H1 (cell line): ENCODE results near the gene NDUFB2. TPM values are rescaled to one million over a fixed set of nuclear protein-coding genes. Genes with fewer than 3 reads are reported as not detected.

Experiments
- CTCF ChIA-PET: fragments of 300-600 bp; sonication (Branson Sonifier 250); formaldehyde crosslinking; loops from one replicate; lab custom pipeline; 2021; ENCODE audit not compliant: partially characterized antibody; lab: Charles Lee
- POLR2A ChIA-PET: fragments of 300-600 bp; sonication (Branson Sonifier 250); formaldehyde crosslinking; loops from one replicate; lab custom pipeline; 2021; ENCODE audit warnings: inconsistent platforms; ENCODE audit not compliant: partially characterized antibody; lab: Charles Lee
- DNase-seq, 2 experiments: peaks; one replicate each; pipeline versions ENCODE4 v3.0.0 to v3.0.0-alpha.2; 2010 to 2022; ENCODE audit warnings: low spot score in 2 of 2, low read depth in 1 of 2, mixed read lengths in 1 of 2
- FAIRE-seq: peaks from 2 replicates; lab custom pipeline; 2011; peaks lifted over from hg19 to GRCh38; lab: Jason Lieb, UNC
- H2AFZ ChIP-seq: 2 replicates; pipeline ENCODE4 v1.8.1; 2012; ENCODE audit warnings: low read length, inconsistent platforms
- H2AK5ac ChIP-seq: 2 replicates; pipeline ENCODE4 v1.6.1; 2013; ENCODE audit warnings: low read depth, low read length
- H2BK120ac ChIP-seq: replicated peaks from 2 replicates; pipeline ENCODE3; 2013; ENCODE audit warnings: low read depth, low read length, inconsistent platforms
- H2BK12ac ChIP-seq: 2 replicates; pipeline ENCODE4 v1.6.1; 2013; ENCODE audit warnings: low read depth, low read length
- H2BK15ac ChIP-seq: 2 replicates; pipeline ENCODE4 v1.6.1; 2013; ENCODE audit warnings: low read length
- H2BK20ac ChIP-seq: 2 replicates; pipeline ENCODE4 v1.6.1; 2013; ENCODE audit warnings: low read length
- H2BK5ac ChIP-seq: 2 replicates; pipeline ENCODE4 v1.6.1; 2013; ENCODE audit warnings: low read depth, low read length
- H3K14ac ChIP-seq: 2 replicates; pipeline ENCODE4 v1.6.1; 2013; ENCODE audit warnings: inconsistent platforms; ENCODE audit not compliant: insufficient read length
- H3K18ac ChIP-seq: 2 replicates; pipeline ENCODE4 v1.6.1; 2013; ENCODE audit warnings: low read length; ENCODE audit errors: extremely low read depth
- H3K23ac ChIP-seq: 2 replicates; pipeline ENCODE4 v1.6.1; 2013; ENCODE audit warnings: inconsistent platforms; ENCODE audit not compliant: insufficient read length
- H3K23me2 ChIP-seq: 2 replicates; pipeline ENCODE4 v1.6.1; 2013; ENCODE audit warnings: low read depth, low read length
- H3K27ac ChIP-seq: 2 replicates; pipeline ENCODE4 v1.6.1; 2011; ENCODE audit warnings: low read depth, low read length, inconsistent platforms
- H3K27me3 ChIP-seq, 4 experiments: replicated peaks in 1 of 4; 1 replicate in 1 of 4; 2 replicates in 3 of 4; pipeline versions ENCODE4 v1.6.1 to v1.8.1; 2011 to 2013; ENCODE audit warnings: low read length in 3 of 4, mild to moderate bottlenecking in 3 of 4, inconsistent platforms in 2 of 4, mixed read lengths in 2 of 4, moderate library complexity in 1 of 4; ENCODE audit not compliant: control insufficient read depth in 3 of 4, insufficient read depth in 3 of 4; ENCODE audit errors: extremely low read depth in 1 of 4
- H3K36me3 ChIP-seq, 4 experiments: 2 replicates each; pipeline versions ENCODE4 v1.6.1 to v1.8.1; 2011 to 2013; ENCODE audit warnings: mild to moderate bottlenecking in 4 of 4, low read length in 3 of 4, moderate library complexity in 2 of 4, control low read depth in 1 of 4, inconsistent platforms in 1 of 4; ENCODE audit not compliant: insufficient read depth in 4 of 4, control insufficient read depth in 2 of 4
- H3K4ac ChIP-seq: replicated peaks from 2 replicates; pipeline ENCODE3; 2013; ENCODE audit warnings: low read length, low read depth, mixed read lengths, inconsistent platforms; ENCODE audit not compliant: insufficient read length
- H3K4me1 ChIP-seq, 4 experiments: replicated peaks in 1 of 4; 1 replicate in 1 of 4; 2 replicates in 3 of 4; pipeline versions ENCODE4 v1.6.1 to v1.8.1; 2011 to 2013; ENCODE audit warnings: low read length in 3 of 4, inconsistent platforms in 2 of 4, mixed read lengths in 1 of 4; ENCODE audit not compliant: insufficient read depth in 4 of 4, control insufficient read depth in 3 of 4
- H3K4me2 ChIP-seq, 2 experiments: 2 replicates each; pipeline versions ENCODE4 v1.6.1 to v1.8.1; 2011 to 2013; ENCODE audit warnings: low read depth in 2 of 2, low read length in 2 of 2, control low read depth in 1 of 2, inconsistent platforms in 1 of 2, mild to moderate bottlenecking in 1 of 2; ENCODE audit not compliant: insufficient read depth in 1 of 2
- H3K4me3 ChIP-seq, 4 experiments: fragments of 200-600, 300-600 bp in 1 of 4; sonication (generic), shearing (Covaris generic), sonication (Bioruptor Twin) in 1 of 4; 2 replicates each; pipeline versions ENCODE4 v1.5.1 to v1.8.1; 2011 to 2016; ENCODE audit warnings: low read length in 4 of 4, low read depth in 3 of 4, control low read depth in 2 of 4, inconsistent platforms in 2 of 4, mild to moderate bottlenecking in 2 of 4, mixed read lengths in 1 of 4, moderate library complexity in 1 of 4; ENCODE audit not compliant: insufficient read depth in 2 of 4; ENCODE audit errors: extremely low read depth in 1 of 4
- H3K56ac ChIP-seq: replicated peaks from 2 replicates; pipeline ENCODE3; 2013; ENCODE audit warnings: low read depth, mild to moderate bottlenecking, mixed read lengths, low read length, inconsistent platforms; ENCODE audit not compliant: insufficient read length
- H3K79me1 ChIP-seq: 2 replicates; pipeline ENCODE4 v1.6.1; 2013; ENCODE audit warnings: low read depth, low read length, control low read depth
- H3K79me2 ChIP-seq, 2 experiments: 2 replicates each; pipeline versions ENCODE4 v1.6.1 to v1.8.1; 2012 to 2013; ENCODE audit warnings: low read length in 2 of 2, mild to moderate bottlenecking in 2 of 2, inconsistent platforms in 1 of 2; ENCODE audit not compliant: insufficient read depth in 2 of 2, control insufficient read depth in 1 of 2
- H3K9ac ChIP-seq, 4 experiments: replicated peaks in 1 of 4; 1 replicate in 1 of 4; 2 replicates in 3 of 4; pipeline versions ENCODE4 v1.6.1 to v1.8.1; 2011 to 2013; ENCODE audit warnings: low read depth in 3 of 4, low read length in 3 of 4, control low read depth in 2 of 4, mild to moderate bottlenecking in 2 of 4, moderate library complexity in 2 of 4, inconsistent platforms in 1 of 4; ENCODE audit errors: extremely low read depth in 1 of 4
- H3K9me3 ChIP-seq, 2 experiments: 2 replicates each; pipeline versions ENCODE4 v1.6.1 to v1.8.1; 2012 to 2013; ENCODE audit warnings: mild to moderate bottlenecking in 2 of 2, moderate library complexity in 2 of 2, control low read depth in 1 of 2, inconsistent platforms in 1 of 2, low read depth in 1 of 2, low read length in 1 of 2, mixed read lengths in 1 of 2; ENCODE audit not compliant: insufficient read depth in 2 of 2
- H4K20me1 ChIP-seq, 2 experiments: replicated peaks in 1 of 2; 2 replicates each; pipeline versions ENCODE3 to v1.8.1; 2011 to 2013; ENCODE audit warnings: inconsistent platforms in 2 of 2, low read length in 2 of 2, mild to moderate bottlenecking in 1 of 2; ENCODE audit not compliant: insufficient read depth in 2 of 2, control insufficient read depth in 1 of 2
- H4K5ac ChIP-seq: 2 replicates; pipeline ENCODE4 v1.6.1; 2013; ENCODE audit warnings: low read length, low read depth, mixed read lengths, inconsistent platforms; ENCODE audit not compliant: insufficient read length
- H4K8ac ChIP-seq: 2 replicates; pipeline ENCODE4 v1.8.0; 2013; ENCODE audit warnings: mild to moderate bottlenecking, moderate library complexity, low read length, inconsistent platforms; ENCODE audit not compliant: insufficient read depth; ENCODE audit errors: extremely low read depth
- H4K91ac ChIP-seq: replicated peaks from 2 replicates; pipeline ENCODE3; 2013; ENCODE audit warnings: low read length, mixed read lengths, inconsistent platforms; ENCODE audit not compliant: insufficient read length
- SIX5 ChIP-seq: IDR thresholded peaks from 2 replicates; pipeline ENCODE4 v1.6.1; 2011; ENCODE audit warnings: mild to moderate bottlenecking, low read depth, low read length
- SP2 ChIP-seq: IDR thresholded peaks from 2 replicates; pipeline ENCODE4 v1.6.1; 2012; ENCODE audit warnings: mild to moderate bottlenecking, low read length, inconsistent platforms
- WGBS, 2 experiments: shearing (Covaris generic) in 1 of 2; methylation state at CpG; one replicate each; pipeline versions ENCODE4 v1.1.6 to v1.1.7; 2013 to 2015; ENCODE audit warnings: low lambda C conversion rate in 2 of 2, mixed read lengths in 2 of 2, inconsistent platforms in 1 of 2, low coverage in 1 of 2, missing lambda C conversion rate in 1 of 2; ENCODE audit not compliant: insufficient replicate concordance in 2 of 2, insufficient coverage in 1 of 2, insufficient read length in 1 of 2; ENCODE audit errors: extremely low coverage in 1 of 2, missing lambda C conversion rate in 1 of 2; 5-methylcytosine and 5-hydroxymethylcytosine counted together
- polyA plus RNA-seq, 7 experiments: library from polyadenylated mRNA; depleted of rRNA in 3 of 7; stranded (reverse) in 5 of 7; unstranded in 2 of 7; fragments of >200 nt in 5 of 7; fragments of 200-250 nt in 2 of 7; gene quantifications; 1 replicate in 5 of 7; 2 replicates in 1 of 7; 4 replicates in 1 of 7; pipeline versions ENCODE4 v1.2.1 to v1.2.3, GENCODE V29; 2011 to 2013; ENCODE audit warnings: missing spikeins in 2 of 7, mixed read lengths in 2 of 7
- total RNA-seq: library from RNA; stranded (reverse); fragmentation: NEBNext Ultra II Directional; extraction: Animal tissue kit (Norgen Biotek cat#: 25700); gene quantifications from 2 replicates; pipeline ENCODE4 v1.2.1, GENCODE V29; 2021
- TF ChIP-seq, protein P1 (sequence below): IDR thresholded peaks from 2 replicates; pipeline ENCODE4 v1.6.1; 2011; ENCODE audit warnings: low read depth, mild to moderate bottlenecking, low read length; ENCODE audit not compliant: insufficient read depth

The NDUFB2 gene
- total and polyA plus RNA-seq, 2 of the 8 experiments (the other 6 are each of a cell fraction or from before 2014, with no cell fraction given): 168 to 881 TPM

DNA sequence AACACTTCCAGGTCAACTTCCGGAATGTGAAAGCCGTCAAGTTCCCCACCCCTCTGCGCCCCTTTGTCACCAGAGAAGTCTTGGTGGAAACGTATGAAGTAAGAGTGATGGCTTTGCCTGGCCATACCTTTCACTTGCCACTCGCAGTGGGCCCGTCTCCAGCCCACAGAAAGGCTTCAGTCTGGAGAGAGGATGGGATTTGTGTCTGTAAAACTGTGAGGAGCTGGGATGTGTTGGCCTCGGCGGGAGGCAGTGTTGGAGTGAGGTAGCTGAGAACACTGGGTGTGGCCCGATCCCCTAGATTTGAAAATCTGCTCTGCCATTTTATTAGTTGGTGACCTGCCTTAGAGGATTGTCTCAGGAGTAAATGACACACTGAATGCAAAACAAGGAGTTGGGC, 17.3 kb upstream of the NDUFB2 start:
- H3K27ac ChIP-seq: no peak overlapping the region
- H2BK20ac ChIP-seq: no peak overlapping the region
- no peak overlapping the region for H3K18ac ChIP-seq
- TF ChIP-seq, protein P1, sequence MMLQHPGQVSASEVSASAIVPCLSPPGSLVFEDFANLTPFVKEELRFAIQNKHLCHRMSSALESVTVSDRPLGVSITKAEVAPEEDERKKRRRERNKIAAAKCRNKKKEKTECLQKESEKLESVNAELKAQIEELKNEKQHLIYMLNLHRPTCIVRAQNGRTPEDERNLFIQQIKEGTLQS: no peak
- TF ChIP-seq SIX5 (no peak), SP2 (no peak)

More for the DNA sequence above, 17.3 kb upstream of the NDUFB2 start:
- no peak for FAIRE-seq
- no peak overlapping the region for H4K5ac ChIP-seq
- no peaks in the 10 kb centered on the region for H3K79me1 ChIP-seq
- no peaks in the 10 kb centered on the region for H3K79me2 ChIP-seq
- H3K23ac ChIP-seq: no peak overlapping the region
- H3K9ac ChIP-seq: no peak overlapping the region
- 85% methylated on average over 9 of the region's 9 CpGs; no CpG with 5 or more reads in 1 of the 2 experiments for WGBS, 2 experiments
- no peak overlapping the region for H3K4me2 ChIP-seq
- H3K36me3 ChIP-seq: no peaks in the 10 kb centered on the region
- no peaks in the 10 kb centered on the region for H4K20me1 ChIP-seq
- no peak overlapping the region for H3K4ac ChIP-seq
- POLR2A ChIA-PET: no interaction called here
- H4K8ac ChIP-seq: no peak overlapping the region
- H3K4me3 ChIP-seq: no peak overlapping the region
- no peak for DNase-seq
- no peak overlapping the region for H3K56ac ChIP-seq
- H2BK12ac ChIP-seq: no peak overlapping the region
- peaks cover 0 to 2% (median 0%) of the 10 kb centered on the region in 4 experiments; a peak in 3 of 7 replicates for H3K27me3 ChIP-seq
- no peak overlapping the region for H2AK5ac ChIP-seq
- CTCF ChIA-PET: interaction anchor here (0.7 to 1.4 kb wide), 3 partner anchors 36 to 304 kb away, joined by 3 read pairs; no protein-coding TSS in a partner anchor
- no peak overlapping the region for H2BK15ac ChIP-seq
- no peak overlapping the region for H2BK5ac ChIP-seq
- no peak overlapping the region for H2BK120ac ChIP-seq
- 0 out of 7 replicates have a peak, but pooled peaks cover 0 to 2% (median 0%) of the 10 kb centered on the region in 4 experiments for H3K4me1 ChIP-seq
- H2AFZ ChIP-seq: no peak overlapping the region
- no peak overlapping the region for H3K14ac ChIP-seq
- no peaks in the 10 kb centered on the region for H3K9me3 ChIP-seq
- H3K23me2 ChIP-seq: no peaks in the 10 kb centered on the region; the same call in 1 of the 2 replicates
- no peak overlapping the region for H4K91ac ChIP-seq
